ENCODE results near the gene IL4R. TPM values are rescaled to one million over a fixed set of nuclear protein-coding genes. Genes with fewer than 3 reads are reported as not detected.

The IL4R gene
- total RNA-seq, 1 experiment from 2014 or later: 28.6 TPM

GRCh38 chr16:27389272-27389961 is 75.6 kb downstream of the IL4R start:
- no peak overlapping the region for H3K9ac ChIP-seq (ENCODE audit: extremely low read depth, insufficient read length, low read length)
- H3K4me1 ChIP-seq (ENCODE audit: insufficient read depth, low read length): no peaks in the 10 kb centered on the region
- TF ChIP-seq CTCF (conservative IDR thresholded peaks at IDR 0.05): no peak
- no peak overlapping the region for H3K23ac ChIP-seq (ENCODE audit: insufficient read length, low read depth, low read length)
- H3K27ac ChIP-seq (ENCODE audit: insufficient read length, low read depth, low read length): no peak overlapping the region
- DNase-seq: no peak
- no peak overlapping the region for H3K56ac ChIP-seq (ENCODE audit: insufficient read length, low read depth, low read length)
- Mint-ChIP-seq H3K36me3 (ENCODE audit: insufficient read depth in 1 of 3, low read depth in 3 of 3) (0 out of 7 replicates have a peak, but pooled peaks cover 0 to under 1% (median 0%) of the 10 kb centered on the region in 3 experiments), H3K4me3 (no peak overlapping the region), H3K27ac (no peak overlapping the region), H3K27me3 (ENCODE audit: low read depth) (peaks cover 3% of the 10 kb centered on the region; the same call in 1 of the 2 replicates), H3K4me1 (no peaks in the 10 kb centered on the region), H3K9me3 (peaks cover 5 to 7% of the 10 kb centered on the region in 2 experiments; a peak in 3 of 5 replicates)
- no peaks in the 10 kb centered on the region for H3K27me3 ChIP-seq (ENCODE audit: insufficient read depth, low read length)
- no peak overlapping the region for H3K18ac ChIP-seq (ENCODE audit: insufficient read length, low read depth, low read length)
- no peak overlapping the region for H3K4me2 ChIP-seq (ENCODE audit: insufficient read depth, insufficient read length, low read length)
- no peak overlapping the region for H2BK15ac ChIP-seq (ENCODE audit: low read depth, low read length)
- H3K14ac ChIP-seq (ENCODE audit: insufficient read depth, low read length): no peak overlapping the region
- H4K20me1 ChIP-seq (ENCODE audit: control insufficient read depth, insufficient read depth, insufficient read length): no peaks in the 10 kb centered on the region
- no peak overlapping the region for H2BK5ac ChIP-seq (ENCODE audit: insufficient read length, low read length)
- no peak overlapping the region for H2BK120ac ChIP-seq (ENCODE audit: low read depth, low read length, poor library complexity, severe bottlenecking)
- H2AFZ ChIP-seq (ENCODE audit: low read length): no peak overlapping the region
- H4K91ac ChIP-seq (ENCODE audit: insufficient read length, low read depth, low read length): no peak overlapping the region
- H4K5ac ChIP-seq (ENCODE audit: insufficient read length, low read depth, low read length): no peak overlapping the region
- WGBS (ENCODE audit: extremely low coverage, insufficient read length, low lambda C conversion rate): no CpG with 5 or more reads among the region's 8 CpGs
- H3K79me2 ChIP-seq (ENCODE audit: insufficient read depth, low read length): no peaks in the 10 kb centered on the region
- H2BK12ac ChIP-seq (ENCODE audit: insufficient read length, low read depth, low read length): no peak overlapping the region
- H3K4ac ChIP-seq (ENCODE audit: low read depth, low read length): no peak overlapping the region
- H3K9me3 ChIP-seq (ENCODE audit: control insufficient read depth, low read depth, low read length): no peaks in the 10 kb centered on the region
- no peaks in the 10 kb centered on the region for H3K79me1 ChIP-seq (ENCODE audit: insufficient read depth, low read depth, low read length, poor library complexity, severe bottlenecking)
- no peak overlapping the region for H2BK20ac ChIP-seq (ENCODE audit: low read depth, low read length, poor library complexity, severe bottlenecking)
- no peak overlapping the region for H4K8ac ChIP-seq (replicated peaks; ENCODE audit: insufficient read length, low read depth, low read length)
- no peaks in the 10 kb centered on the region for H3K23me2 ChIP-seq (ENCODE audit: insufficient read length, low read depth, low read length, poor library complexity, severe bottlenecking)
- H3T11ph ChIP-seq (ENCODE audit: low read length): no peak overlapping the region
- no peak overlapping the region for H2AK5ac ChIP-seq (ENCODE audit: insufficient read length, low read length)
